GM19455 (cell line): ENCODE results near the gene OR52A1.
A peak's percentile ranks its signal among the peaks of the same experiment; 100 is the strongest.

ENCODE experiments used
- ATAC-seq: cut with Tn5 transposase; IDR thresholded peaks from one replicate; pipeline ENCODE4 v1.9.1; 2021; ENCODE audit not compliant: unreplicated experiment

OR52A1 gene

DNA sequence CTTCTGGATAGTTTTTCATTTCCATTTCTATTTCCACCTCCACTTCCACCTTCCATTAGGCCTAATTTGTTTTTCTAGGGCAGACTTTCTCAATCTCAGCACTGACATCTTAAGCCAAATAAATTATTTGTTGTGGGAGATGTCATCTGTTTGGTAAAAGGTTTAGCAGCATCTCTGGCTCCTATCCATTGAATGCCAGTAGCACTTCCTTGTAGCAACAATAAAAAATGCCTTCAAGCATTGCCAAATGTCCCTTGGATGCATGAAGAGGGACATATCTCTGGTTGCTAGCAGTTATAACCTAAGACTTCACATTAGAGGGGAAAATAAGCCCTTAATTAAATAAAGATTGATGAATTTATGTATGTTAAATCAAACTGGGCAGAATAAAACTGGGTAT lies 18.3 kb downstream of the OR52A1 start:
- ATAC-seq, result no peak

DNA sequence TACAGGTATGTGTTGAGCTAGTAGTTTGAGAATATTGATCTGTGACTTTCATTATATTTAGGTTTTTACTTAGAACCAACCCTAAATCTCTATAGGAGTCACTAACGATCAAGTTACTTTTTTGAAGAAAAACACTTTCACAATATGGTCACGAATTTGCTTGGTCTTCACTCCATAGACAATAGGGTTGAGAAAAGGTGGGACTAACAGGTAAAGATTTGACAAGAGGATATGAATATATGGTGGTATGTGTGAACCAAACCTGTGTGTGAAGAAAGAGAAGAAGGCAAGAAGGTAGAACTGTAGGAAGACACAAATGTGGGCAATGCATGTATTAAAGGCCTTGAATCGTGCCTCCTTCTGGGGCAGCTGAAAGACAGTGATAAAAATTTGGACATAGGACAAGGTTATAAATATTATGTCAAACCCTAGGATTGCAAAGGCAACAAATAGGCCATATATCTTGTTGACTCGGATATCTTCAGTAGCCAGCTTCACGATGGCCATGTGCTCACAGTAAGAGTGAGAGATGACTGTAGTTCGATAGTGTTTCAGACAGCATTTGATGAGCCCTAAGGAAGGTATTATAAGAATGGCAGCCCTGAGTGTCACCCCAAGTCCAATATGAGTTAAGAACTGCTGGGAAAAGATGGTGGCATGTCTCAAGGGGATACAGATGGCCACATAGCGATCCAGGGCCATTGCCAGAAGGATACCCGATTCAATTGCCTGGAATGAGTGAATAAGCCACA lies 22.8 kb downstream of the OR52A1 start:
- no peak for ATAC-seq

DNA sequence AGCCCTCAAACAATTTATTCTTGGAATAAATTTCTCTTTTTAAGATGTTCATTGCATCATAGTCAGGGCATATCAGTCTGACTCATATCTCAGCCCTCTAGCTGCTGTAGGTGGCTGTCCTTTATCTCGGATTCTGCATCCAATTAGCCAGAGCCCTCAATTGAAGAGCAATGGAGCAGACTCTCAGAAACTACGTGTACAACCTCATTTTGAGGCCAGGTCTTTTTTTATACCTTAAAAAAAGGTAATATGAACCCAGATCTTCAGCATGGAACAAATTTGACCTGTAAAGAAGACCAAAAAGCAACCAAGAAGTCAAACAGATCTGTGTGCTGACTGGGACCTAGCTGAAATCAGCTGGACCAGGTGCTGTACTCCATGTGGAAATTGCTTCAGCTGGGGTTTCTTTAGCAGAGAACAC lies 25.1 kb downstream of the OR52A1 start:
- ATAC-seq, result no peak

DNA sequence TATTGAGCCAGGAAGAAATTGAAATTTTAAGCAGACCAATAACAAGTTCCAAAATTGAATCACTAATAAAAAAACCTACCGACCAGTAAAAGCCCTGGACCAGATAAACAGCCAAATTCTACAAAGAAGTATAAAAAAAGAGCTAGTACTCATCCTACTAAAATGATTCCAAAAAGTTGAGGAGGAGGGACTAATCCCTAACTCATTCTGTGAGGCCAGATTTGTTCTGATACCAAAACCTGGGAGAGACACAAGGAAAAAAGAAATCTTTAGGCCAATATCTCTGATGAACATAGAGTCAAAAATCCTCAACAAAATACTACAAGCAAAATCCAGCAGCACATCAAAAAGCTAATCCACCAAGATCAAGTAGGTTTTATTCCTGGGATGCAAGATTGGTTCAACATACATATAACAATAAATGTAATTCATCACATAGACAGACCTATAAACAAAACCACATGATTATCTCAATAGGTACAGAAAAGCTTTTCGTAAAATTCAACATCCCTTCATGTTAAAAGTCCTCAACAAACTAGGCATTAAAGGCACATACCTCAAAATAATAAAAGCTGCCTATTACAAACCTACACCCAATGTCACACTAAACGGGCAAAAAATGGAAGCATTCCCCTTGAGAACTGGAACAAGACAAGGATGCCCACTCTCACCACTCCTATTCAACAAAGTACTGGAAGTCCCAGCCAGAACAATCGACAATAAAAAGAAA lies 29.5 kb downstream of the OR52A1 start:
- ATAC-seq, result no peak

DNA sequence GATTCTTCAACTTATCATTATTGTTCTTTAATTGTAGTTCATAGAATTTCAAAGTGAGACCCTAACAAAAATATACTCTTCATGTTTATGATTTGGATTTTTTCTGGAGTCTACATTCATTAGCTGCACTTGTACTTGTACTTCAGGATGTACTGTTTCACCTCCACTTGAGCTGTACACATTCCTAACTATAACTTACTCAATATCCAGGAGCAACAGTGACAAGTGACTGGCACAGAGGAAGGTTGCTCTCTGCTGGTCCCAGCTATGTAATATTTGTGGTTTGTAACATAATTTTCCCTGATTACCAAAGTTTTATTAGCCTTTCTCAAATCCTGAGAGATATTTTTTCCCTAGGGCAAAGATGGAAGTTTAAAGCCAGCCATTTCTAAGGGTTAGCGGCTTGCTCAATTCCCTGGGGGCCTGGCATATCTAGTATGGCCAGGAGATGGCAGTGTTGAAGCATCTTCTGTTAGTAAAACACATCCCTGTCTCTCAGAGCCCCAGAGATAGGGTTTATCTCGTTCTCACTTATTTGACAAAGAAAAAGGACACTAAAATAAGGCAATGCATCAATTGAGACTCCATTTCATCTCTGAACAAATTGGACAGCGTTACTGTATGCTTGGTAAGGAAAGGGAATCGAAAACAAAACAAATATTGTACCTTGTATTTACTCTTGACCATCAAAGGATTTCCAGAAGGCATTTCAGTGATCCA lies 30.6 kb downstream of the OR52A1 start:
- ATAC-seq, result peak; percentile 88

DNA sequence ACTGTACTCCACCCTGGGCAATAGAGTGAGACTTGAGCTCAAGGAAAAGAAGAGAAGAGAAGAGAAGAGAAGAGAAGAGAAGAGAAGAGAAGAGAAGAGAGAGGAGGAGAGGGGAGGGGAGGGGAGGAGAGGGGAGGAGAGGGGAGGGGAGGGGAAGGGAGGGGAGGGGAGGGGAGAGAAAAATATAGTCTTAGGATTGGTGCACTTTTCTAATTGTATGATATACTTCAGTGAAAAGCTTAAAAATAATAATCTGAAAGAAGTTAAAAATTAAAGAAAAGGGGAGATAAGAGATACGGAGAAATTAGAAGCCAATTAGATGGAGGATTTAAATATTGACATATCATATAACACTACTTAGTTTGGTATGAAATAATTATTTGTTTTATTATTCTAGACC lies 35.7 kb downstream of the OR52A1 start:
- ATAC-seq, result no peak

DNA sequence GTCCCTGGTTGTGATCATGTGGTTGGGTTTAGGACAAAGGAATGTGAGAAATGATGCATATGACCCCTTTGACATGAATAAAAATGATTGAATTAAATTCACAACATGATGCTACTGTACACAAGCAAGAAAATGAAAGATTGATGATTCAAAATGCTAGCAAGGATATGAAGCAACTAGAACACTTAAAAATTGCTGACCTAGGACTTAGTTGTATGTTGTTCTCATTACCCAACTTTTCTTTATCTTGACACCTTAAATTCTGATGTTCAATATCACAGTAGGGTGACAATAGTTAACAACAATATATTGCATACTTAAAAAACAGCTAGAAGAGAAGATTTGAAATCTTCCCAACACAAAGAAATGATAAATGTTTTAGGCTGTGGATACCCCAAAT lies 37.0 kb downstream of the OR52A1 start:
- ATAC-seq, result no peak

DNA sequence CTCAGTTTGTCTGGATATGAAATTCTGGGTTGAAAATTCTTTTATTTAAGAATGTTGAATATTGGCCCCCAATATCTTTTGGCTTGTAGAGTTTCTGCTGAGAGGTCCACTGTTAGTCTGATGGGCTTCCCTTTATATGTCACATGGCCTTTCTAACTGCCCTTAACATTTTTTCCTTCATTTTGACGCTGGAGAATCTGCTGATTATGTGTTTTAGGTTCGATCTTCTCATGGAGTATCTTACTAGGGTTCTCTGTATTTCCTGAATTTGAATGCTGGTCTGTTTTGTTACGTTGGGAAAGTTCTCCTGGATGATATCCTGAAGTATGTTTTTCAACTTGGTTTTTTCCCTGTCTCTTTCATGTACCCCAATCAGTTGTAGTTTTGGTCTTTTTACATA lies 39.2 kb downstream of the OR52A1 start:
- ATAC-seq, result no peak

DNA sequence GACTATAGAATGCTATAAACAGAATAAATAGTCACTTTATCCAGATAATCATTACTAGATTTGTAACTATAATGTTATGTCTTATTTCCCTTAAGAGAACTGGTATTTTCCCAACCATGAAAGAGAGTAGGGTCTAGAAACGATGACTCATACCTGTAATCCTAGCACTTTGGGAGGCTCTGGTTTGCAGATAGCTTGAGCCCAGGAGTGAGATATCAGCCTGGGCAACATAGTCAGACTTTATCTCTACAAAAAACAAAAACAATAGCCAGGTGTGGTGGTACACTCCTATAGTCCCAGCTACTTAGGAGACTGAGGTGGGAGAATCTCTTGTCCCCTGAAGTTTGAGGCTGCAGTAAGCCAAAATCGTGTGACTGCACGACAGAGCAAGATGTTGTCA lies 47.3 kb downstream of the OR52A1 start:
- ATAC-seq, result no peak

DNA sequence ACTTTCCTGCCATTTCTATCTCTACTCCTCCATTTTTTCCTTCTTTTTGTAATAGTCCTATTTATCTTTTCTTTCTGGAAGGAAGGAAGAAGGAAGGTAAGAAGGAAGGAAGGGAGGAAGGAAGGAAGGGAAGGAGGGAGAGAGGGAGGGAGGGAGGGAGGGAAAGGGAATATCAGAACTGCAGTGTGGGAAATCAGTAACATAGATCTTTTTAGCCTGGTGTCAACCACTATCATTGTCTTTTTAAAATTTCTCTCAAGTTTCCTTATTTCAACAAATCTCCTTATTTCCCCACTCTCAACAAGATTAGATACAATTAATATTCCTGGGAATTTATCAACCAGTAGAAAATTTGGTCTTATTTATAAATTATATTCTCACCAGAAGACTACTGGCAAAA lies 51.5 kb downstream of the OR52A1 start:
- no peak for ATAC-seq

DNA sequence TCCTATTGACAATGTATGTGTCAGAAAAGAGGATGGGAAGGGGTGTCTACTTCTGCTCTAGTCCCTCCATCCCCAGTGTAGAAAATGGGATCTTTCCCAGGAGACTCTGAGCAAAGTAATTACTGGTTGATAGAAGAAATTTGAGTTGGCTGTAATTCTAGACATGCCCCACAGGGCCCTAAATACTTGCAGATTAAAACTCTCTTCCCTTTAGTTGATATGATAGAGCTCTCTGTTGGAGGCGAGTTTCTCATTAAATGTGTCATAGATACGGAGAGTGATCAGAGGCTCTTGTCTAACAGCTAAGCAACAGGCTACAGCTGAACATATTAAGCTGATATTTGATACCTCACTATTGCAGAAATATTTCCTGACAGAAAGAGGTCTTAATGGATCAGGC lies 52.3 kb downstream of the OR52A1 start:
- no peak for ATAC-seq

DNA sequence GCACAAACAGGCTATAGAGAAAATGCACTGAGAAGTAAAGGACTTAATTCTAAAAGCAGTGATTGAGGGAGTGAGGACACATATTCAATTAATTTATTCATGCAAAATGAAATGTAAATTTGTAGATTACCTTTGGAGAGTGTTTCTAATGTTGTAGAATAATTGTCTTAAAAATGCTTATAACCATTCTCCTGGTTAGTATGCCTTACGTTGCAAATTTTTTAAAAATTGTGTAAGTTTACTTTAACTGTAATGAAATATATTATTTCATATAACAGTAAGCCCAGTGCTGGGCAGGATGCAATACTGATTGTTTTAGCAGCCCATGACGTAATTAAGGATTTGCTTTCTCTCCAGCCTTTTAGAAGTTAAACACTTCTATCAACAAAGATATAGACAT lies 58.5 kb downstream of the OR52A1 start:
- ATAC-seq, result no peak
